ENCODE data around the gene NCOR1.
"Not testable (repeated sequence)": the region's sequence is repeated elsewhere in the genome, so short reads cannot be mapped to it uniquely, and the experiment has no call there.

The NCOR1 gene

DNA sequence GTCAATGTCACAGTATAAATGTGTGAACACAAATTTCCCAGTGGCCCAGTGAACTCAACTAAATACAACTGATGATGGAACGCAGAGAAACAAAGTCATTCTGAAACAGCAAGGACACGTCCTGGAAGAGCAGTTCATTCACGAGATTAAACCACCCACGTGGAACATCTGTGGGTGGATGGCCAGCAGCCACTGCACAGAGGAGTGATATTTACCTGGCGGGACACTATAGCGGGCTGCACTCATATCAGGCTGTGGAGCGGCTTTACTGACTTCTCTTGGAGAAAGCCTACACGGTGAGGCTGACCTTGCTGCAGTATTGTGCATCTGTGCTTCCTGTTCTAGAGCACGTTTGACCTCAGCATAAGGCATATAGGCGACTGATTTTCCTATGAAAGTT, 128.4 kb downstream of the NCOR1 start:
- DNase-seq (ENCODE audit: low spot score), result no peak

DNA sequence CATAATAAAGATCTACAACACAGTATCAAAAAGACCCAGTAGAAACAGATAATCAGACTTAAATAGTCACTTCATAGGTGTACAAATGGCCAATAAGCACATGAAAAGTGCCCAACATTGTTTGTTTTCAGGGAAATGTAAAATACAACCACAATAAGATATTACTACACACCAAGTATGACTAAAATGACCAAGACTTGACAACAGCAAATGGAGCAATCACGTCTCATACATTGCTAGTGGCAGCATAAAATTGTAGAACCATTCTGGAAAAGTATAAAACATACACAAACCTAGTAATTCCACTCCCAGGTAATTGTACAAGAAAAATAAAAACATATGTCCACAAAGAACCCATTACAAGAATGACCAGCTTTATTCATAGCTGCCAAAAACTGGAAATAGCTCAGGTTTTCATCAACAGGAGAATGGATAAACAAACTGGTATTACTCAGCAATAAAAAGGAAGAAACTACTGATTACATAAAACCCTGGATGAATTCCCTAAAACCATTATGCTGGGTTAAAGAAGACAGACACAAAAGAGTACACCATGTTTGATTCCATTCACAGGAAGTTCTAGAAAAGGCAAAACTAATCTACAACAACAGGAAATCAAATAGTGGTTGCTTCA, 130.2 kb downstream of the NCOR1 start:
- no peak for DNase-seq (ENCODE audit: low spot score)

- no peak for DNase-seq (ENCODE audit: low spot score)
Observed at GRCh38 chr17:16083223-16083622, 132.1 kb downstream of the NCOR1 start.

- DNase-seq (ENCODE audit: low spot score), result no peak
Observed at GRCh38 chr17:16081507-16082087, 133.7 kb downstream of the NCOR1 start.

GRCh38 chr17:16080366-16080765, 135.0 kb downstream of the NCOR1 start:
- no peak for DNase-seq (ENCODE audit: low spot score)

DNA sequence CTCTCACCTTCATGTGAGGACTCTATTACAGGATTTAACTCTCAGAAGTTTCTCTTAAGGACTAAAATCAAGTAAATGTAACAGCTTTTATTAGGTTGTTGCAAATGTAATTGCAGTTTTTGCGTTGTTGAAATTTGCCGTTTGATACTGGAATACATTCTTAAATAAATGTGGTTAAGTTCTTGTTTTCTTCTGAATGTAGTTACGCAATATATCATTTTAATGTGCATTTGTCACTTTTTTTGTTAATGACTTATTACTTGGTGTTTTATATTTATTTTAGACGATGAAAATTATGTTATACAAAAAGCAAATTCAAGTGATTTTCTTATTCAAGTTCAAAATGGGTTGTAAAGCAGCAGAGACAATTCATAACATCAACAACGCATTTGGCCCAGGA, 139.4 kb downstream of the NCOR1 start:
- DNase-seq (ENCODE audit: low spot score), result no peak

DNA sequence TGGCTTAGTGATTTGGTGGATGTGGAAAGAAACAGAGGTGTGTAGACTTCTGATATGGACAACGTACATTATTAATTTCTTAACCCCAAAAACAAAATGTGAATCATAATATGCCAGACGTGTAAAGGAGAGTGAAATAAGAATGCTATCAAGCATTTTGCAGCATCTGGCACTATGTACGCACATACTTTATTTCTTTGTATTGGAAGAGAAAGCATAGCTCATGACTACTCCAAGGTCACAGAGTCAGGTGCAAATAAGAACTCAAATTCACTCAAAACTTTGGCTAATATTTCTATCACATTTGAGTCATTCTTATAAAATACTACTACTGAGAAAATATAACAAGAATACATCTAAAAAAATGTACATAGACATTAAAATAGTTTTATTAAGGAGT, 140.9 kb downstream of the NCOR1 start:
- DNase-seq (ENCODE audit: low spot score), result no peak

DNA sequence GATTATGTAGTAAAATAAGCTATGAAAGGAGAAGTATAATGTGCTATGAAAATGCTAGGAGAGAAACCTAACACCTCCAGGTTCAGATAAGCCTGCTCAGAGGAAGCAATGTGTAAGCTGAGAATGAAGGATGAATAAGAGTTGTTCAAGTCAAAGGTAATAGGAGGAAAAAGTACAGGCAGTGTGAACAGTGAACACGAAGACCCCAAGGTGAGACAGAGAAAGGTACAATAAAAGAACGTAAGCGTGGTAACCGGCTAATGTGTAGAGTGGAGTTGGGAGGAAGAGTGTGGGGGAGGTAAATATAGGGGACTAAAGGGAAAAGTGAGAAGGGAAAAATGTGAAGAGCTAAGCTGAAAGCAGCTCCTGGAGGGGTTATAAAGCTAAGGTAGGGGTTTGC, 141.5 kb downstream of the NCOR1 start:
- no peak for DNase-seq (ENCODE audit: low spot score)

DNA sequence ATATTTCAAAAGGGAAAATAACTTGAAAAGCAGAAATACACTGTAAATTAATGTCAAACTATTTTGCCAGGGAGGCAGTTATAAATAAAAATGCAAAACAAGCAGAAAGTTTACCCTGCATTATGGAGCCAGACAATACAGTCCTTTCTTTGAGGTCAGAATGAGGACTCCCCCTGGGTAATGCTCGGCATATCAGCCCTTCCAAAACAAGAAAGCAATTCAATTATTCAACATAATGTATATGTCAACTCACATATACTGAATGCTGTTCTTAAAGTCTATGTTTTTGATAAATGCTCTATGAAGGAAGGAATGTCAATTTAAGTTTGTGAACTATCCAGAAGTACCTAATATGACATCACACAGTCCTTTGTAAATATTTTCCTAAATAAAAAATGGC, 143.3 kb downstream of the NCOR1 start:
- DNase-seq (ENCODE audit: low spot score), result no peak

DNA sequence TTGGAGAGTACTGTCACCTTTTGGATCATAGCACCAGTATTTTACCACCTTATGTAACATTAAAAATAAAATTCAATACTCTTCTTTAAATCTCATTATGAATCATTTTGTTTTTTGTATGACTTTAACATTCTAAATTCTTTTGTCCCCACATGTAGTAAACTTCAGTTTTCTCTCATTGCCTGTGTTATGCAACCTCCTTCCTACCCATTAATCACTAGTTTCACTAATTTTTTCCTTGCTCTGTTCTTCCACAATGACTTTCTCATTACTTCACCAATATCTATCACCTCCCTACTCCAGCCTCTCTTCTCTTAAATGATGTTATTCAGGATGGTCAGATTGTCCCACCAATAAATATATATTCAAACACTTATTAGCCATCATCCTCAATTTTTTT, 147.0 kb downstream of the NCOR1 start:
- no peak for DNase-seq (ENCODE audit: low spot score)

- DNase-seq (ENCODE audit: low spot score), result no peak
Observed at GRCh38 chr17:16066125-16066524, 149.2 kb downstream of the NCOR1 start.

GRCh38 chr17:16061631-16062030, 153.7 kb downstream of the NCOR1 start:
- no peak for DNase-seq (ENCODE audit: low spot score)

DNA sequence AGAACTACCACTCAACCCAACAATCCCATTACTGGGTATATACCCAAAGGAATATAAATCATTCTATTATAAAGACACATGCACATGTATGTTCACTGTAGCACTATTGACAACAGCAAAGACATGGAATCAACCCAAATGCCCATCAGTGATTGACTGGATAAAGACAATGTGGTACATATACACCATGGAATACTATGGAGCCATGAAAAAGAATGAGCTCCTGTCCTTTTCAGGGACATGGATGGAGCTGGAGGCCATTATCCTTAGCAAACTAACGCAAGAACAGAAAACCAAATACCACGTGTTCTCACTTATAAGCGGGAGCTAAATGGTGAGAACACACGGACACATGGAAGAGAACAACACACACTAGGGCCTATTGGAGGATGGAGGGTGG, 160.2 kb downstream of the NCOR1 start:
- DNase-seq (ENCODE audit: low spot score), result not testable (repeated sequence)

- DNase-seq (ENCODE audit: low spot score), result no peak
Observed at GRCh38 chr17:16052486-16052885, 162.8 kb downstream of the NCOR1 start.

DNA sequence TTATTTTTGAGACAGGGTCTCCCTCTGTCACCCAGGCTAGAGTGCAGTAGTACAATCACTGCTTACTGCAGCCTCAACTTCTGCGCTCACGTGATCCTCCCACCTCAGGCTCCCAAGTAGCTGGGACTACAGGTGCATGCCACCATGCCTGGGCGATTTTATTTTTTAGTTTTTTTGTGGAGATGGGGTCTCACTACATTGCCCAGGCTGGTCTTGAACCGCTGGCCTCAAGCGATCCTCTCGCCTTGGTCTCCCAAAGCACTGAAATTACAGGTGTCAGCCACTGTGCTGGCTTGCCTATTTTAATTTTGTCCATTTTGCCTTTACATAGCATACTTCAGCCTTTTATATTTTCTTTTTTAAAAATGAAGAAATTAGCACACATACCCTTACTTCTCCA, 164.5 kb downstream of the NCOR1 start:
- no peak for DNase-seq (ENCODE audit: low spot score)

- no peak for DNase-seq (ENCODE audit: low spot score)
Observed at GRCh38 chr17:16048811-16049449, 166.4 kb downstream of the NCOR1 start.

- DNase-seq (ENCODE audit: low spot score), result no peak
Observed at GRCh38 chr17:16046966-16047365, 168.4 kb downstream of the NCOR1 start.

DNA sequence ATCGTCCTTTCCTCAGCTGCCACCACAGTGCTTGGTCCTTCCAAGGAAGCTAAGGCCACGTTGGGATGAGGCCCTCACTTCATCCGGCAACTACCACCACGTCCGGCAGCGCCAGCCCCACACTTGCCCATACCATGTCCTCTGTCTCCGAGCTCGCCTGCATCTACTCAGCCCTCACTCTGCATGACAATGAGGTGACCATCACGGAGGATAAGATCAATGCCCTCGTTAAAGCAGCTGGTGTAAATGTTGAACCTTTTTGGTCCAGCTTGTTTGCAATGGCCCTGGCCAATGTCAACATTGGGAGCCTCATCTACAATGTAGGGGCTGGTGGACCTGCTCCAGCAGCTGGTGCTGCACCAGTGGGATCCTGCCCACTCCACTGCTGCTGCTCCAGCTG, 170.8 kb downstream of the NCOR1 start:
- no peak for DNase-seq (ENCODE audit: low spot score)

DNA sequence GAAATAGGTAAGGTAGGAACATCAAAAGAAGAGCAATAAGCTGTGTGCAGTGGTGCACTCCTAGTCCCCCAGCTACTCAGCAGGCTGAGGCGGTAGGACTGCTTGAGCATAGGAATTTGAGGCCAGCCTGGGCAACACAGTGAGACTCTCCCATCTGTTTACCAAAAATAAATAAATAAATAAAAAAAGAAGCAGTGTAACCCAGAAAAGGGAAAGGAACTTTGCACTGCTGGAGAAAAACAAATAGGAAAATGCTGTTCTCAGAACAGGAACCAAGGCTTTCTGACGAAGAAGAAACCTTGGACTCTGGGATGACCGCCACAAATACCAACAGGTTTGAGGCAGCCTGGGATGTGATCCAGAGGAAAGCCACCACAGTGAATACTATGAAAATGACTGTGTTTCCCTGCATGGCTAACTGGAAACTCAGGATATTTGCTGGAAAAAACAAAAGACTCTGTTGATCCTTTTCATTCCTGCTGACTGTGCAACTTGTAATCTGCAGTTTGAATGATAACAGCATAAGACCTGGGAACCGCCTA, 174.6 kb downstream of the NCOR1 start:
- DNase-seq (ENCODE audit: low spot score), result no peak

DNA sequence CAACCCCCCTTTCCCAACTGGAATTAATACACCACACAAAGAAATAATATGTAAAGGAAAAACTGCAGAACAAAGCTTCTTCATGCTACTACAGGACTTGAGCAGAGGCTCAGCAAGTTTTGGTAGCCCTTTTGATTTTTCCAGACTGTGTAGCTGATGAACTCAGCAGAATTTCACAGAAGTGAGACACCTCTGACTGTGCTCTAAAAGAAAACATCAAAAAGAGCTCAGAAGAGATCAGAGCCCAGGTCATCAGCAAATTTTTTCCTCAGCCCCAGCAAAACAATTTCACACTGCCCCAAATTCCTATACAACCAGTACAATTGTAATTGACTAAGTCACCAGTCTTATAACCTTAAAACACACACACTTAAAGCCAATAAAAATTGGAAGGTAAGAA, 177.7 kb downstream of the NCOR1 start:
- DNase-seq (ENCODE audit: low spot score), result no peak

- DNase-seq (ENCODE audit: low spot score), result no peak
Observed at GRCh38 chr17:16036261-16036660, 179.1 kb downstream of the NCOR1 start.

GRCh38 chr17:16033729-16034349, 181.5 kb downstream of the NCOR1 start:
- no peak for DNase-seq (ENCODE audit: low spot score)
